PC-3 (cell line): ENCODE data around the gene SPRED1.

ENCODE experiments used
- CTCF ChIP-seq: fragments of 300-600 bp; sonication (generic); conservative IDR thresholded peaks from 2 replicates; pipeline ENCODE4 v1.5.1; 2017; ENCODE audit warnings: antibody characterized with exemption, low read depth, mild to moderate bottlenecking, low read length
- EZH2 ChIP-seq: fragments of 300-600 bp; sonication (generic); IDR thresholded peaks from one replicate; pipeline ENCODE4 v1.6.1; 2017; ENCODE audit warnings: antibody characterized with exemption, mild to moderate bottlenecking, low read length; ENCODE audit not compliant: unreplicated experiment

GRCh38 chr15:38374556-38374955 lies 121.9 kb downstream of the SPRED1 start:
- TF ChIP-seq CTCF (no peak), EZH2 (no peak)
